Endodermal cell (in vitro differentiated cells): Measurements from ENCODE around the gene FCHSD1. TPM values are rescaled to one million over a fixed set of nuclear protein-coding genes. Genes with fewer than 3 reads are reported as not detected.

Source experiments
- DNase-seq: peaks from one replicate; pipeline ENCODE4 v3.0.0-alpha.2; 2017
- H3K27ac ChIP-seq: 2 replicates; pipeline ENCODE4 v1.5.1; 2013; ENCODE audit warnings: mild to moderate bottlenecking, low read depth, low read length, moderate library complexity
- H3K27me3 ChIP-seq: 2 replicates; pipeline ENCODE4 v1.6.1; 2013; ENCODE audit warnings: mild to moderate bottlenecking, low read length, moderate library complexity; ENCODE audit not compliant: insufficient read depth, control insufficient read depth, poor library complexity, severe bottlenecking
- H3K36me3 ChIP-seq: 2 replicates; pipeline ENCODE4 v1.7.0; 2013; ENCODE audit warnings: mild to moderate bottlenecking, low read length, moderate library complexity; ENCODE audit not compliant: control insufficient read depth, insufficient read depth
- H3K4me1 ChIP-seq: one replicate; pipeline ENCODE4 v1.7.0; 2013; ENCODE audit warnings: low read length; ENCODE audit not compliant: control insufficient read depth, insufficient read depth
- H3K4me3 ChIP-seq: 2 replicates; pipeline ENCODE4 v1.5.1; 2013; ENCODE audit warnings: mild to moderate bottlenecking, low read length, moderate library complexity
- H3K9ac ChIP-seq: 2 replicates; pipeline ENCODE4 v1.6.1; 2013; ENCODE audit warnings: mild to moderate bottlenecking, low read length, moderate library complexity; ENCODE audit not compliant: poor library complexity, severe bottlenecking; ENCODE audit errors: extremely low read depth
- H3K9me3 ChIP-seq: 2 replicates; pipeline ENCODE4 v1.6.1; 2013; ENCODE audit warnings: mild to moderate bottlenecking, low read length, moderate library complexity; ENCODE audit not compliant: control insufficient read depth
- H3K27ac Mint-ChIP-seq: 2 replicates; pipeline ENCODE4 v1.8.0; 2020; ENCODE audit warnings: mixed read lengths
- H3K27me3 Mint-ChIP-seq: 2 replicates; pipeline ENCODE4 v1.8.0; 2021; ENCODE audit warnings: mild to moderate bottlenecking, mixed read lengths; ENCODE audit not compliant: insufficient read depth
- H3K36me3 Mint-ChIP-seq: 2 replicates; pipeline ENCODE4 v1.8.0; 2020; ENCODE audit warnings: low read depth, mixed read lengths
- H3K4me1 Mint-ChIP-seq: 2 replicates; pipeline ENCODE4 v1.8.0; 2020; ENCODE audit warnings: mixed read lengths
- H3K4me3 Mint-ChIP-seq: 2 replicates; pipeline ENCODE4 v1.8.0; 2020; ENCODE audit warnings: mild to moderate bottlenecking, moderate library complexity, mixed read lengths
- H3K9me3 Mint-ChIP-seq: 2 replicates; pipeline ENCODE4 v1.8.0; 2020; ENCODE audit warnings: mild to moderate bottlenecking, mixed read lengths
- WGBS, 2 experiments: methylation state at CpG; one replicate each; pipeline versions ENCODE4 v1.1.5 to v1.1.7; 2013; ENCODE audit warnings: missing lambda C conversion rate in 2 of 2, mixed read lengths in 1 of 2; ENCODE audit not compliant: insufficient coverage in 1 of 2, insufficient read length in 1 of 2; 5-methylcytosine and 5-hydroxymethylcytosine counted together
- total RNA-seq, 2 donors: library from RNA; stranded (reverse); fragmentation: NEBNext Ultra II Directional in 1 of 2; extraction: Animal tissue kit (Norgen Biotek cat#: 25700) in 1 of 2; gene quantifications; 2 replicates in 1 of 2; 3 replicates in 1 of 2; pipeline ENCODE4 v1.2.1, GENCODE V29; 2021
- TF ChIP-seq, protein P1 (sequence below): fragments of 200-600 bp; sonication (generic); conservative IDR thresholded peaks from 2 replicates; pipeline ENCODE4 v1.5.0; 2021; ENCODE audit warnings: antibody characterized with exemption, mild to moderate bottlenecking

FCHSD1 gene
- total RNA-seq, 2 donors from 2014 or later, result 34.8 to 41.7 TPM

DNA sequence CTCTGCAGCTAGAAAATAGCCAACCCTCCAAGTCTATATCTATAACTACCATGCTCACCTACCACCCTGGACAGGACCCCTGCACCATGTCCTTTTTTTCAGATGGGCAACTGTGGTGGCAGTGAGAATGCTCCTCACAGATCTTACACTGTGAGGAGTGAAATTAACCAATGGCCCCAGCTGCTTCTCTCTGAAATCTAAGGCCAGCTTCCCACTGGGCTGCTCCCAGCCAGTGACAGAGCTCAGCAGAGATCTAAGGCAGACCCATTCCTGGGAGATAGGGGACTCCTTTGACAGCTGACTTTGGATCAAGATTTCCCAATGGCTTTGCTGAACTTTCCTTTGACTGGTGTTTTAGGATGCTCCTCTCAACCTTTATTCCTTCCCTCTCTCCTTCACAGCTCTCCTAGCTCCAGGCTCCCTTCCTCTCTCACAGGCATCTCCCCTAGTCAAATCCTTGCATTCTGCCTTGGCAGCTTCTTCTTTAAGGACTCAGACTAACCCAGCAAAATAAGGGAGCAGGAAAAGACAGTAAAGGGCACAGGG, 32.5 kb upstream of the FCHSD1 start:
- no peak overlapping the region for H3K27ac Mint-ChIP-seq
- no peaks in the 10 kb centered on the region for H3K9me3 Mint-ChIP-seq
- peak; percentile 74 for DNase-seq
- no peak overlapping the region for H3K4me3 Mint-ChIP-seq
- peaks cover 14% of the 10 kb centered on the region for H3K4me1 Mint-ChIP-seq
- H3K27me3 Mint-ChIP-seq, result peaks cover 7% of the 10 kb centered on the region
- Histone ChIP-seq H3K27me3 (no peaks in the 10 kb centered on the region), H3K4me1 (peaks cover 12% of the 10 kb centered on the region), H3K36me3 (no peaks in the 10 kb centered on the region), H3K27ac (no peak overlapping the region), H3K9me3 (no peaks in the 10 kb centered on the region), H3K9ac (no peak overlapping the region), H3K4me3 (no peak overlapping the region)
- H3K36me3 Mint-ChIP-seq, result peaks cover 10% of the 10 kb centered on the region
- TF ChIP-seq, protein P1, sequence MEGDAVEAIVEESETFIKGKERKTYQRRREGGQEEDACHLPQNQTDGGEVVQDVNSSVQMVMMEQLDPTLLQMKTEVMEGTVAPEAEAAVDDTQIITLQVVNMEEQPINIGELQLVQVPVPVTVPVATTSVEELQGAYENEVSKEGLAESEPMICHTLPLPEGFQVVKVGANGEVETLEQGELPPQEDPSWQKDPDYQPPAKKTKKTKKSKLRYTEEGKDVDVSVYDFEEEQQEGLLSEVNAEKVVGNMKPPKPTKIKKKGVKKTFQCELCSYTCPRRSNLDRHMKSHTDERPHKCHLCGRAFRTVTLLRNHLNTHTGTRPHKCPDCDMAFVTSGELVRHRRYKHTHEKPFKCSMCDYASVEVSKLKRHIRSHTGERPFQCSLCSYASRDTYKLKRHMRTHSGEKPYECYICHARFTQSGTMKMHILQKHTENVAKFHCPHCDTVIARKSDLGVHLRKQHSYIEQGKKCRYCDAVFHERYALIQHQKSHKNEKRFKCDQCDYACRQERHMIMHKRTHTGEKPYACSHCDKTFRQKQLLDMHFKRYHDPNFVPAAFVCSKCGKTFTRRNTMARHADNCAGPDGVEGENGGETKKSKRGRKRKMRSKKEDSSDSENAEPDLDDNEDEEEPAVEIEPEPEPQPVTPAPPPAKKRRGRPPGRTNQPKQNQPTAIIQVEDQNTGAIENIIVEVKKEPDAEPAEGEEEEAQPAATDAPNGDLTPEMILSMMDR, result no peak

DNA sequence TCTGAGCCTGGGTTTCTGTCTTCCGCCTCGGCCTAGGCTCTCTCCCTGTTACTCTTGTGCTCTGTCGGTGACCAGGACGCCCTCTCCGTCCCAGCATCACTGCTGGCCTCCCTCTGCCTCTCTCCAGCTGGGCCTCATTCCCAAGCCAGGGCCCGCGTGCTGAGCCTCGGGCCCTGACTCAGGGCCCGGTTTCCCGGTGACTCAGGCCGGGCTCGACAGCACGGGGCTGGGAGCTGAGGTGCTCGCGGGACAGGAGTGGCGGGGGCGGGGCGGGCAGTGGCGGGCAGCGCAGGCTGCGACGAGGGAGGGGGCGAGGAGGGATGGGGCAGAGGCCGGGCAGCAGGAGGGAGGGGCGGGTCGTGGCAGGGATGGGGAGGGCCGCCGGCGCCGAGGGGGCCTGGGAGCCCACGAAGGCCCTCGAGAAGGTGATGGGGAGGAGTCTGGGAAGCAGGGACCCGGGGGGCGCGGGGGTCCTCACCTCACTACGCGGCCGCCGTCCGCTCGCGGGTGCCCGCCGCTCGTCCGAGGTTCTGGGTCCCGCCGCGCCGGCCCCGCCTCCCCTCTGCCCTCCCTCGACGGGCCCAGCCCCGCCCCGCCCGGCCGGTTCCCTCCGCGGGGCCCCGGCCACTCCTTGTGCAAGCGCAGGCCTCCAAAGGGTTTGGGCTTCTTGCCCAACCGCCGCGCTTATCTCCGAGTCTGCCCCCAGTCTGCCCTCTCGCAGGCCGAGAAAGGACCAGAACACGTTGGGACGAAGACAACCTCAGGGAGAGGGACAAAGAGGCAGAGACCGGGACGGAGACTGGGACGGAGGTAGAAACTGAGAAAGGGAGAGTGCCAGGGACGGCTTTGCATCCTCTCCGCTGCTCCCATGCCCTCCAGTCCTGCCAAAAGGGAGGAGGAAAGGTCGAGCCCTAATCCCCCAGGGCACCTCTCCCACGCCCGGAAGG, 30.8 kb upstream of the FCHSD1 start, which contains the start of gene ARAP3:
TSS of gene ARAP3 (minus strand) at position 536 of the 947 bp plus-strand sequence. CDS start 1,744 bp downstream, outside the sequence.
- DNase-seq, result peak; percentile 90
- H3K4me1 ChIP-seq, result peaks cover 12% of the 10 kb centered on the region
- H3K27me3 Mint-ChIP-seq, result peaks cover 7% of the 10 kb centered on the region
- TF ChIP-seq, protein P1, result no peak
- peak within 1 kb of the TSS; percentile 75 for H3K4me3 ChIP-seq
- peak within 1 kb of the TSS; percentile 91 for H3K27ac Mint-ChIP-seq
- H3K27ac ChIP-seq, result peak within 1 kb of the TSS; percentile 73
- H3K4me3 Mint-ChIP-seq, result peak within 1 kb of the TSS; percentile 59
- peaks cover 3% of the 10 kb centered on the region for H3K9me3 Mint-ChIP-seq
- H3K4me1 Mint-ChIP-seq, result peaks cover 16% of the 10 kb centered on the region
- H3K36me3 Mint-ChIP-seq, result peaks cover 22% of the 10 kb centered on the region
- H3K27me3 ChIP-seq, result no peaks in the 10 kb centered on the region
- 7 to 9% methylated on average over 22 to 77 of the region's 77 CpGs for WGBS, 2 experiments
- peak within 1 kb of the TSS; percentile 55 for H3K9ac ChIP-seq
- H3K36me3 ChIP-seq, result no peaks in the 10 kb centered on the region
- no peaks in the 10 kb centered on the region for H3K9me3 ChIP-seq

DNA sequence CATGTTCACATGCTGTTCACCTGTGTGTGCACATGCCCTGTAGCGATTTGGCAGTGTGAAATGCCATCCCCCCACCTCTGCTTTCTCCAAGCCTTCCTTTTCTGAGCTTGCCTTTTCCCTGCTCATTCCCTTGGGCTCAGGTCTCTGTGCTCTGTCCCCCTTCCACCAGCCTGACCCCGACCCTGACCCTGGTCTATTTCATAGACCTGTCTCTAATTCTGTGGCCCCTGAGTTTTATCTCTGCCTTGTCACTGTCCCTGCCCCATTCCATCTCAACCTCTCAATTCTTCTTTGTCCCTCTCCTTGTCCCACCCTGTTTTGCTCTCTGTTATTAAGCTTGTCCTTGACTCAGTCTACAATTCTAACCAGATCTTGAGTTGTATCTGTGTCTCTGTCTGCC, 30.1 kb upstream of the FCHSD1 start:
- peaks cover 16% of the 10 kb centered on the region for H3K4me1 Mint-ChIP-seq
- peaks cover 12% of the 10 kb centered on the region for H3K4me1 ChIP-seq
- H3K27ac ChIP-seq, result peak overlapping the region; percentile 18
- H3K9me3 Mint-ChIP-seq, result peaks cover 3% of the 10 kb centered on the region
- peaks cover 3% of the 10 kb centered on the region for H3K36me3 ChIP-seq
- H3K9me3 ChIP-seq, result no peaks in the 10 kb centered on the region
- TF ChIP-seq, protein P1, result no peak
- H3K27me3 ChIP-seq, result no peaks in the 10 kb centered on the region
- WGBS, 2 experiments, result 34 to 45% methylated on average over 2 of the region's 2 CpGs
- H3K36me3 Mint-ChIP-seq, result peaks cover 22% of the 10 kb centered on the region
- no peak for DNase-seq
- H3K27me3 Mint-ChIP-seq, result peaks cover 7% of the 10 kb centered on the region
- peak overlapping the region; percentile 91 for H3K27ac Mint-ChIP-seq
- H3K4me3 Mint-ChIP-seq, result peak overlapping the region; percentile 59
- H3K9ac ChIP-seq, result peak overlapping the region; percentile 55
- peak overlapping the region; percentile 75 for H3K4me3 ChIP-seq
